Measurements from ENCODE around the gene CTNNA3. TPM values are rescaled to one million over a fixed set of nuclear protein-coding genes. Genes with fewer than 3 reads are reported as not detected.

Gene CTNNA3
- total and polyA plus RNA-seq, 3 donors from 2014 or later: 17.8 to 19.4 (median 18.3) TPM

DNA sequence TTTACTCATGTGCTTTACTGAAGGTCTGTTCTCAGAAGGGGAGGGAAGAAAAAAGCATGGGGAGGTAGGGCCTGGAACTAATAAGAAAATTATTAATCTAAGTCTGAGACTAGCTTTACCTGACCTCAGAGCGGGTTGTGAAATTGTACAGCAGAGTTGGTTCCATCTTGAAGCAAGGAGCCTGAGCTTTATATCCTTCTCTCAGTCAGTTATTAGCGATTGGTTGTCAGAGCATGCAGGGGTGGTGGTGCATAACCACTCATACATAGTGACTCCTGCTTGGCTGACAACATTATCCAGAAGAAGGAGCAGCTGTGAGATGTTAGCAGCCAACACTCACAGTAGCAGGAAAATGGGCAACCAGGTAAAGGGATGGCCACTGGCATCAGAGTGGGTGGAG, 1746.5 kb downstream of the CTNNA3 start:
- intact Hi-C loops (cut with DNase I; ENCODE audit: low total_unique reads): no loop called here
- Histone ChIP-seq H3K27me3 (no peaks in the 10 kb centered on the region), H3K9me3 (no peaks in the 10 kb centered on the region), H3K27ac (no peak overlapping the region), H3K4me3 (no peak overlapping the region), H3K4me1 (no peaks in the 10 kb centered on the region), H3K36me3 (ENCODE audit: low read depth, missing control alignments) (no peaks in the 10 kb centered on the region)
- 62 to 92% methylated on average over 2 of the region's 2 CpGs for WGBS, 2 donors
- no peak for DNase-seq
- TF ChIP-seq, protein P1, sequence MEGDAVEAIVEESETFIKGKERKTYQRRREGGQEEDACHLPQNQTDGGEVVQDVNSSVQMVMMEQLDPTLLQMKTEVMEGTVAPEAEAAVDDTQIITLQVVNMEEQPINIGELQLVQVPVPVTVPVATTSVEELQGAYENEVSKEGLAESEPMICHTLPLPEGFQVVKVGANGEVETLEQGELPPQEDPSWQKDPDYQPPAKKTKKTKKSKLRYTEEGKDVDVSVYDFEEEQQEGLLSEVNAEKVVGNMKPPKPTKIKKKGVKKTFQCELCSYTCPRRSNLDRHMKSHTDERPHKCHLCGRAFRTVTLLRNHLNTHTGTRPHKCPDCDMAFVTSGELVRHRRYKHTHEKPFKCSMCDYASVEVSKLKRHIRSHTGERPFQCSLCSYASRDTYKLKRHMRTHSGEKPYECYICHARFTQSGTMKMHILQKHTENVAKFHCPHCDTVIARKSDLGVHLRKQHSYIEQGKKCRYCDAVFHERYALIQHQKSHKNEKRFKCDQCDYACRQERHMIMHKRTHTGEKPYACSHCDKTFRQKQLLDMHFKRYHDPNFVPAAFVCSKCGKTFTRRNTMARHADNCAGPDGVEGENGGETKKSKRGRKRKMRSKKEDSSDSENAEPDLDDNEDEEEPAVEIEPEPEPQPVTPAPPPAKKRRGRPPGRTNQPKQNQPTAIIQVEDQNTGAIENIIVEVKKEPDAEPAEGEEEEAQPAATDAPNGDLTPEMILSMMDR (IDR thresholded peaks at IDR 0.05): no peak
- no peak for TF ChIP-seq POLR2A (IDR thresholded peaks at IDR 0.05)

DNA sequence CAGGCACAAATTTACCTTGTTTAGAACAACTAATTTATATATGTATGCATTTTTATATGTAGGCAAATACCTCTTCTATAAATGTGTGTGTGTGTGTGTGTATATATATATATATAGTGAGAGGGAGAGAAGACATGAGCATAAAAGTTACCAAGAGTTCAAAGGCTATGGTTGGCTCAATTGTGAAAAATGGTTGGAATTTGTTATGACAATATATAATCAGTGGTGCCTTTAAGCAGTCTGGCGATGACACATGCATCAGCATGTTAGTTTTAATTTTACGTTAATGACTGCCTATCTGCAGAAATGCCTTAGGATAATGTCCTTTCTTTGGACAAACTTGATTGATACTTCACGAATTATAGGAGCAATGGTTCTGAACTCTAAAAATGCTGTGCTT, 1750.9 kb downstream of the CTNNA3 start:
- intact Hi-C loops (cut with DNase I; ENCODE audit: low total_unique reads): no loop called here
- 81 to 88% methylated on average over 3 of the region's 3 CpGs for WGBS, 2 donors
- TF ChIP-seq, protein P1 (IDR thresholded peaks at IDR 0.05): no peak
- TF ChIP-seq POLR2A (IDR thresholded peaks at IDR 0.05): no peak

DNA sequence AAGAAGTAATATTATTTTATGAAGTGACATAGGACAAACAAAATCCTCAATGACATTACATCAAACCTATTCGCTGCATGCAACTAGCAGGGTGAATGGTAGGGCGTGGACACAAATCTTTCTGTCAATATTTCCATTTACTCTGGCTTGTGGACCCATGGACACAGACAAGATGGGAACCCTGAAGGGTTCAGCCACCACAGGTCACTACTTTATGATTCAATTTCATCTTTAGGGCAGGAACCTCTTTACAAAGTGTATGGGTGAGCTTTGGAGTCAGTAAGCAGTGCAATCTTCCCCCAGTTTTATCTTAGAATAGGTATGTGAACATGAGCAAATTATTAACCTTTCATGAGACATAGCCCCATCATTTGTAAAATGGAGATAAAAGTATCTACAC, 1752.5 kb downstream of the CTNNA3 start:
- Histone ChIP-seq H3K4me3 (no peak overlapping the region), H3K4me1 (no peaks in the 10 kb centered on the region), H3K27me3 (no peaks in the 10 kb centered on the region), H3K36me3 (ENCODE audit: low read depth, missing control alignments) (no peaks in the 10 kb centered on the region), H3K9me3 (no peaks in the 10 kb centered on the region), H3K27ac (no peak overlapping the region)
- intact Hi-C loops (cut with DNase I; ENCODE audit: low total_unique reads): no loop called here
- TF ChIP-seq, protein P1 (IDR thresholded peaks at IDR 0.05): no peak
- no peak for TF ChIP-seq POLR2A (IDR thresholded peaks at IDR 0.05)
- WGBS, 2 donors: 88% methylated on average over 2 of the region's 2 CpGs
- DNase-seq: no peak

More for the DNA sequence above, 1750.9 kb downstream of the CTNNA3 start:
- Histone ChIP-seq H3K27me3 (no peaks in the 10 kb centered on the region), H3K36me3 (ENCODE audit: low read depth, missing control alignments) (no peaks in the 10 kb centered on the region), H3K9me3 (no peaks in the 10 kb centered on the region), H3K27ac (no peak overlapping the region), H3K4me3 (no peak overlapping the region), H3K4me1 (no peaks in the 10 kb centered on the region)
- DNase-seq: no peak

DNA sequence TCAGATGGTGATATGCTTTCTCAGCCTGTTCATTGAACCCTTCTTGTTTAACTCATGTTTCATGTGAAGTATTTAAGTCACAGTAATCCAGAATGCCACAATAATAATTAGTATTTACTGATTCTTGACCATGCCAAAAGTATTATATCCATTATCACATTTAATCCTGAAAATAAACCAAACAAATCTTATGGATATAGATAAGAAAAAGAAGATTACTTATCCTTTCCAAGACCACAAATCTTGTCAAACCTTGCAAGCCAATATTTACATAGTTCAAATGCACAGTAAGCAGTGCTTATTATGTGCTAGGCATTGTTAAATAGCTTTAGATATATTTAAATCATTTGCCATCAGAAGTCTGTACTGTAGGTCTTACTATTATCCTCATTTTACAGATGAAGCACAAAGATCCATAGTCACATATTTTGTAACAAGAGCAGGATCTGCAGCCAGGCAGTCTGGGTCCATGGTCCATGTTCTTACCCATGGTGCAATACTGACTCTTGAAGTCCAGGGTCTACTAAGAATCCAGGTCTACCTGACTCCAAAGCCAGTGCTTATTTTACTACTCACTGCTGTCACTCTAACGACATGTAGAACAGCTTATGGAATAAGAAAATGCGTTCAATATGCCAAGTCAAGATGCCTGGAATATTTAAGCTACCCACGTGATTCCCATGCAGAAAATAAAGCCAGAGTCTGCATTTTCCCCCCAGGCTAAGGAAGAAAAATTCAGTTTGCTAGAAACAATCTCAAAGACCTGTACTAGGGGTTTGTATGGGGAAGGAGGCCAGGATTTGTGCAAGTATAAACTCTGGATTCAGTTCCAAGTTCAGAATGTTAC, 1755.0 kb downstream of the CTNNA3 start:
- H3K27ac ChIP-seq: no peak overlapping the region
- intact Hi-C loops (cut with DNase I; ENCODE audit: low total_unique reads): no loop called here
- H3K36me3 ChIP-seq (ENCODE audit: low read depth, missing control alignments): no peaks in the 10 kb centered on the region
- no peak overlapping the region for H3K4me3 ChIP-seq
- H3K9me3 ChIP-seq: no peaks in the 10 kb centered on the region
- TF ChIP-seq, protein P1 (IDR thresholded peaks at IDR 0.05): no peak
- no peak for TF ChIP-seq POLR2A (IDR thresholded peaks at IDR 0.05)
- H3K27me3 ChIP-seq: no peaks in the 10 kb centered on the region
- DNase-seq: no peak
- WGBS, 2 donors: 58 to 83% methylated on average over 3 of the region's 3 CpGs
- H3K4me1 ChIP-seq: no peaks in the 10 kb centered on the region

DNA sequence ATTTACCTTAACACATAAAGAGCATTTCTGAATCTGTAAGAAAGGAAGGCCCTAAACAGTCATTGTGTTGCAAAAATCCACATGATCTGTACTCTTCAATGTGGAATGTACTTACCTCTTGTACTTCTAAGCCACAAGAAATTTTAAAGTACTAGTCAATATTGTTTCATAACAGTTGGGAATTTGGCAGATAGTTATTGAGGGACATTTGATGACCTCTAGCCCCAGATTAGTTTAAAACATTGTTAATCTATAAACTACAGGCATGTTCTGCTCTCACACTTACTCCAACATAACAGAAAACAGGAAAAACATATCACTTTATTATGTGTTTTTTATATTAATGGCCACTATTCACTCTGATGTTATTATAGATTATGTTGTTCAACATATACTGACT, 1755.9 kb downstream of the CTNNA3 start:
- H3K36me3 ChIP-seq (ENCODE audit: low read depth, missing control alignments): no peaks in the 10 kb centered on the region
- intact Hi-C loops (cut with DNase I; ENCODE audit: low total_unique reads): no loop called here
- H3K27me3 ChIP-seq: no peaks in the 10 kb centered on the region
- H3K27ac ChIP-seq: no peak overlapping the region
- DNase-seq: no peak
- no peaks in the 10 kb centered on the region for H3K4me1 ChIP-seq
- no peak overlapping the region for H3K4me3 ChIP-seq
- no peaks in the 10 kb centered on the region for H3K9me3 ChIP-seq
- no peak for TF ChIP-seq POLR2A (IDR thresholded peaks at IDR 0.05)
- TF ChIP-seq, protein P1 (IDR thresholded peaks at IDR 0.05): no peak

Measured in testis (tissue), 3 donors.